WTC11 (cell line): ENCODE results near the gene KAT2B.

Experiments
- ATF1 ChIP-seq: sonication (generic); formaldehyde crosslinking; IDR thresholded peaks from 2 replicates; pipeline ENCODE4 v1.8.1; 2023; ENCODE audit warnings: mild to moderate bottlenecking, moderate library complexity, missing genetic modification reagents
- CBFB ChIP-seq: sonication (generic); formaldehyde crosslinking; IDR thresholded peaks from 2 replicates; pipeline ENCODE4 v1.8.1; 2022; ENCODE audit warnings: mild to moderate bottlenecking, low read depth, missing genetic modification reagents
- CREM ChIP-seq: sonication (generic); formaldehyde crosslinking; IDR thresholded peaks from 2 replicates; pipeline ENCODE4 v1.8.1; 2022; ENCODE audit warnings: mild to moderate bottlenecking, missing genetic modification reagents, moderate library complexity
- ESRRA ChIP-seq: sonication (generic); formaldehyde crosslinking; IDR thresholded peaks from 2 replicates; pipeline ENCODE4 v1.8.1; 2022; ENCODE audit warnings: mild to moderate bottlenecking, missing genetic modification reagents, borderline replicate concordance
- ETV6 ChIP-seq: sonication (generic); formaldehyde crosslinking; IDR thresholded peaks from 2 replicates; pipeline ENCODE4 v1.8.1; 2022; ENCODE audit warnings: mild to moderate bottlenecking, missing genetic modification reagents
- FOXJ3 ChIP-seq: sonication (generic); formaldehyde crosslinking; IDR thresholded peaks from 2 replicates; pipeline ENCODE4 v1.9.0; 2021; ENCODE audit warnings: missing genetic modification reagents, mild to moderate bottlenecking, borderline replicate concordance
- MXD4 ChIP-seq: fragments of 250-450 bp; sonication (Bioruptor Pico); IDR thresholded peaks from 2 replicates; pipeline ENCODE4 v1.8.0; 2021; ENCODE audit warnings: mild to moderate bottlenecking, moderate library complexity, borderline replicate concordance
- STAT6 ChIP-seq: sonication (generic); formaldehyde crosslinking; conservative IDR thresholded peaks from 2 replicates; pipeline ENCODE4 v1.8.1; 2023; ENCODE audit warnings: mild to moderate bottlenecking, low read depth, missing genetic modification reagents, moderate library complexity
- ZNF317 ChIP-seq: sonication (generic); formaldehyde crosslinking; IDR thresholded peaks from 2 replicates; pipeline ENCODE4 v1.8.1; 2023; ENCODE audit warnings: low read depth, mild to moderate bottlenecking, moderate library complexity, missing genetic modification reagents, borderline replicate concordance
- TF ChIP-seq, protein P1 (sequence below): sonication (generic); formaldehyde crosslinking; IDR thresholded peaks from 2 replicates; pipeline ENCODE4 v1.8.1; 2023; ENCODE audit warnings: mild to moderate bottlenecking, missing genetic modification reagents, moderate library complexity
- TF ChIP-seq, protein P2 (sequence below): fragments of 200-600 bp; IDR thresholded peaks from 2 replicates; pipeline ENCODE4 v1.8.0; 2022; ENCODE audit warnings: antibody characterized with exemption
- TF ChIP-seq, protein P3 (sequence below): sonication (generic); formaldehyde crosslinking; IDR thresholded peaks from 2 replicates; pipeline ENCODE4 v1.8.0; 2022; ENCODE audit warnings: mild to moderate bottlenecking, missing genetic modification reagents
- TF ChIP-seq, protein P4 (sequence below): fragments of 250-450 bp; sonication (Bioruptor Pico); IDR thresholded peaks from 2 replicates; pipeline ENCODE4 v2.1.2; 2022; ENCODE audit warnings: mild to moderate bottlenecking, moderate library complexity

- no peak for TF ChIP-seq FOXJ3 (CRISPR knock-in tag)
- no peak for TF ChIP-seq ETV6 (CRISPR knock-in tag)
- no peak for TF ChIP-seq ESRRA (CRISPR knock-in tag)
- no peak for TF ChIP-seq ATF1 (CRISPR knock-in tag)
- TF ChIP-seq CBFB = no peak
- TF ChIP-seq, protein P1, sequence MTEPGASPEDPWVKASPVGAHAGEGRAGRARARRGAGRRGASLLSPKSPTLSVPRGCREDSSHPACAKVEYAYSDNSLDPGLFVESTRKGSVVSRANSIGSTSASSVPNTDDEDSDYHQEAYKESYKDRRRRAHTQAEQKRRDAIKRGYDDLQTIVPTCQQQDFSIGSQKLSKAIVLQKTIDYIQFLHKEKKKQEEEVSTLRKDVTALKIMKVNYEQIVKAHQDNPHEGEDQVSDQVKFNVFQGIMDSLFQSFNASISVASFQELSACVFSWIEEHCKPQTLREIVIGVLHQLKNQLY (CRISPR knock-in tag) = no peak
- TF ChIP-seq, protein P2, sequence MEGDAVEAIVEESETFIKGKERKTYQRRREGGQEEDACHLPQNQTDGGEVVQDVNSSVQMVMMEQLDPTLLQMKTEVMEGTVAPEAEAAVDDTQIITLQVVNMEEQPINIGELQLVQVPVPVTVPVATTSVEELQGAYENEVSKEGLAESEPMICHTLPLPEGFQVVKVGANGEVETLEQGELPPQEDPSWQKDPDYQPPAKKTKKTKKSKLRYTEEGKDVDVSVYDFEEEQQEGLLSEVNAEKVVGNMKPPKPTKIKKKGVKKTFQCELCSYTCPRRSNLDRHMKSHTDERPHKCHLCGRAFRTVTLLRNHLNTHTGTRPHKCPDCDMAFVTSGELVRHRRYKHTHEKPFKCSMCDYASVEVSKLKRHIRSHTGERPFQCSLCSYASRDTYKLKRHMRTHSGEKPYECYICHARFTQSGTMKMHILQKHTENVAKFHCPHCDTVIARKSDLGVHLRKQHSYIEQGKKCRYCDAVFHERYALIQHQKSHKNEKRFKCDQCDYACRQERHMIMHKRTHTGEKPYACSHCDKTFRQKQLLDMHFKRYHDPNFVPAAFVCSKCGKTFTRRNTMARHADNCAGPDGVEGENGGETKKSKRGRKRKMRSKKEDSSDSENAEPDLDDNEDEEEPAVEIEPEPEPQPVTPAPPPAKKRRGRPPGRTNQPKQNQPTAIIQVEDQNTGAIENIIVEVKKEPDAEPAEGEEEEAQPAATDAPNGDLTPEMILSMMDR = no peak
- TF ChIP-seq MXD4 (CRISPR knock-in tag) = no peak
- TF ChIP-seq, protein P3, sequence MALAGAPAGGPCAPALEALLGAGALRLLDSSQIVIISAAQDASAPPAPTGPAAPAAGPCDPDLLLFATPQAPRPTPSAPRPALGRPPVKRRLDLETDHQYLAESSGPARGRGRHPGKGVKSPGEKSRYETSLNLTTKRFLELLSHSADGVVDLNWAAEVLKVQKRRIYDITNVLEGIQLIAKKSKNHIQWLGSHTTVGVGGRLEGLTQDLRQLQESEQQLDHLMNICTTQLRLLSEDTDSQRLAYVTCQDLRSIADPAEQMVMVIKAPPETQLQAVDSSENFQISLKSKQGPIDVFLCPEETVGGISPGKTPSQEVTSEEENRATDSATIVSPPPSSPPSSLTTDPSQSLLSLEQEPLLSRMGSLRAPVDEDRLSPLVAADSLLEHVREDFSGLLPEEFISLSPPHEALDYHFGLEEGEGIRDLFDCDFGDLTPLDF (CRISPR knock-in tag) = no peak
- TF ChIP-seq, protein P4, sequence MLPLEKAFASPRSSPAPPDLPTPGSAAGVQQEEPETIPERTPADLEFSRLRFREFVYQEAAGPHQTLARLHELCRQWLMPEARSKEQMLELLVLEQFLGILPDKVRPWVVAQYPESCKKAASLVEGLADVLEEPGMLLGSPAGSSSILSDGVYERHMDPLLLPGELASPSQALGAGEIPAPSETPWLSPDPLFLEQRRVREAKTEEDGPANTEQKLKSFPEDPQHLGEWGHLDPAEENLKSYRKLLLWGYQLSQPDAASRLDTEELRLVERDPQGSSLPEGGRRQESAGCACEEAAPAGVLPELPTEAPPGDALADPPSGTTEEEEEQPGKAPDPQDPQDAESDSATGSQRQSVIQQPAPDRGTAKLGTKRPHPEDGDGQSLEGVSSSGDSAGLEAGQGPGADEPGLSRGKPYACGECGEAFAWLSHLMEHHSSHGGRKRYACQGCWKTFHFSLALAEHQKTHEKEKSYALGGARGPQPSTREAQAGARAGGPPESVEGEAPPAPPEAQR (CRISPR knock-in tag) = no peak
- TF ChIP-seq ZNF317 = no peak
- TF ChIP-seq STAT6 = no peak
- no peak for TF ChIP-seq CREM
Measured at GRCh38 chr3:20013396-20013795, 26.9 kb upstream of the KAT2B start.
